ENCODE data around the gene DUSP23. TPM values are rescaled to one million over a fixed set of nuclear protein-coding genes. Genes with fewer than 3 reads are reported as not detected.

The DUSP23 gene
- total RNA-seq, 3 donors from 2014 or later: 33.6 to 58.5 (median 48.8) TPM

GRCh38 chr1:159748370-159748769 is 32.4 kb upstream of the DUSP23 start:
- no peaks in the 10 kb centered on the region for H3K4me1 ChIP-seq (ENCODE audit: low read depth)
- no peaks in the 10 kb centered on the region for H3K36me3 ChIP-seq (ENCODE audit: low read depth)
- H3K9me3 ChIP-seq: no peaks in the 10 kb centered on the region
- ATAC-seq: no peak
- no peak for DNase-seq
- intact Hi-C loops (cut with DNase I, micrococcal nuclease): no loop called here
- no peak overlapping the region for H3K4me3 ChIP-seq
- no peak for TF ChIP-seq CTCF (IDR thresholded peaks at IDR 0.05)

- Histone ChIP-seq H3K36me3 (ENCODE audit: low read depth) (no peaks in the 10 kb centered on the region), H3K9me3 (no peaks in the 10 kb centered on the region), H3K4me3 (no peak overlapping the region), H3K4me1 (ENCODE audit: low read depth) (no peaks in the 10 kb centered on the region)
- no peak for TF ChIP-seq CTCF (IDR thresholded peaks at IDR 0.05)
- no peak for ATAC-seq
- DNase-seq: no peak
- intact Hi-C loops (cut with DNase I, micrococcal nuclease): no loop called here
Measured at GRCh38 chr1:159749630-159750029, 31.1 kb upstream of the DUSP23 start.

- H3K9me3 ChIP-seq: no peaks in the 10 kb centered on the region
- no peaks in the 10 kb centered on the region for H3K4me1 ChIP-seq (ENCODE audit: low read depth)
- no peaks in the 10 kb centered on the region for H3K36me3 ChIP-seq (ENCODE audit: low read depth)
- no peak for TF ChIP-seq CTCF (IDR thresholded peaks at IDR 0.05)
- intact Hi-C loops (cut with DNase I, micrococcal nuclease): no loop called here
- H3K4me3 ChIP-seq: no peak overlapping the region
- ATAC-seq (no peak), DNase-seq (no peak)
Measured at GRCh38 chr1:159750621-159751020, 30.1 kb upstream of the DUSP23 start.

GRCh38 chr1:159751031-159751430 is 29.7 kb upstream of the DUSP23 start:
- intact Hi-C loops (cut with DNase I, micrococcal nuclease): no loop called here
- no peak for TF ChIP-seq CTCF (IDR thresholded peaks at IDR 0.05)
- Histone ChIP-seq H3K9me3 (no peaks in the 10 kb centered on the region), H3K4me3 (no peak overlapping the region), H3K4me1 (ENCODE audit: low read depth) (no peaks in the 10 kb centered on the region), H3K36me3 (ENCODE audit: low read depth) (no peaks in the 10 kb centered on the region)
- DNase-seq: no peak
- ATAC-seq: no peak

GRCh38 chr1:159752135-159752580 is 28.6 kb upstream of the DUSP23 start:
- intact Hi-C loops (cut with DNase I, micrococcal nuclease): no loop called here
- no peak for TF ChIP-seq CTCF (IDR thresholded peaks at IDR 0.05)
- H3K36me3 ChIP-seq (ENCODE audit: low read depth): no peaks in the 10 kb centered on the region
- DNase-seq (peak in 1 of 3 donors; percentile 21), ATAC-seq (peak; percentile 62)
- H3K9me3 ChIP-seq: no peaks in the 10 kb centered on the region
- no peak overlapping the region for H3K4me3 ChIP-seq
- H3K4me1 ChIP-seq (ENCODE audit: low read depth): no peaks in the 10 kb centered on the region

GRCh38 chr1:159753386-159753785 is 27.4 kb upstream of the DUSP23 start:
- no peak overlapping the region for H3K4me3 ChIP-seq
- peak in 1 of 3 donors; percentile 64 for DNase-seq
- no peaks in the 10 kb centered on the region for H3K36me3 ChIP-seq (ENCODE audit: low read depth)
- peak; percentile 91 for ATAC-seq
- no peaks in the 10 kb centered on the region for H3K9me3 ChIP-seq
- TF ChIP-seq CTCF (IDR thresholded peaks at IDR 0.05): no peak
- intact Hi-C loops (cut with DNase I, micrococcal nuclease): no loop called here
- no peaks in the 10 kb centered on the region for H3K4me1 ChIP-seq (ENCODE audit: low read depth)
